NCI-H524 treated with DMSO at 0.1 percent for 48 hours (cell line): ENCODE measurements around the gene CEP350.
"Not testable (repeated sequence)": the region's sequence is repeated elsewhere in the genome, so short reads cannot be mapped to it uniquely, and the experiment has no call there.

Experiments used
- DNase-seq: peaks from one replicate; lab custom pipeline; 2025; lab: John Stamatoyannopoulos, UW

The CEP350 gene

DNA sequence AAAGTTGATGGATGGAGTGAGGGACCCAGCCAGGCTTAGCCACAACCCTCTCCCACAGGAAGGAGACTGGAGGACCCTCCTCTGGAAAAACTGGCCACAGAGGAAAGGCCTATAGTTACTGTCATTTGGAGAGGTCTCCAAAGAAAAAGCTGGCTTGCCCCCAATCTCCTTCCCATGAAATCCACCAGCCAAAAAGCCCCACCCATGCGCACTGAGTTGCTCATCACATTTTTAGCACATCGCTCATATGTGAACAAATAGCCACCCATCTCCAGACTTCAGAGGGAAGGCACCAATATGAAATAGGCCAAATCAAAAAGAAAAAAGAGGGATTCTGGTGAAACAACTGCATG, 163.1 kb downstream of the CEP350 start:
- DNase-seq = no peak

DNA sequence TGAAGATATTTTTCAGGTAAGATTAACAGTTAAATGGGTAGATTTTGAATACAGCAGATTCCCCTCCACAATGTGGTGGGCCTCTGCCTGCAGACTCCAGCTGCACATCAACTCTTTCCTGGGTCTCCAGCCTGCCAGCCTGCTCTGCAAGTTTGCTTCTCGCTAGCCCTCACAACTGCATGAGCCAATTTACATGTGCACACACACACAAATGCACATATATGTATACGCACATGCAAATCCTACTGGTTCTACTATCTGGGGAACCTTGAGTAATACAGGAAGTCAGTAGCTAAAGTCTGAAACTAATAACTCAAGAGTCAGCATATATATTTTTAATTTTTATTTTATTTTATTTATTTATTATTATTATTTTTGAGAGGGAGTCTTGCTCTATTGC, 165.2 kb downstream of the CEP350 start:
- no peak for DNase-seq

DNA sequence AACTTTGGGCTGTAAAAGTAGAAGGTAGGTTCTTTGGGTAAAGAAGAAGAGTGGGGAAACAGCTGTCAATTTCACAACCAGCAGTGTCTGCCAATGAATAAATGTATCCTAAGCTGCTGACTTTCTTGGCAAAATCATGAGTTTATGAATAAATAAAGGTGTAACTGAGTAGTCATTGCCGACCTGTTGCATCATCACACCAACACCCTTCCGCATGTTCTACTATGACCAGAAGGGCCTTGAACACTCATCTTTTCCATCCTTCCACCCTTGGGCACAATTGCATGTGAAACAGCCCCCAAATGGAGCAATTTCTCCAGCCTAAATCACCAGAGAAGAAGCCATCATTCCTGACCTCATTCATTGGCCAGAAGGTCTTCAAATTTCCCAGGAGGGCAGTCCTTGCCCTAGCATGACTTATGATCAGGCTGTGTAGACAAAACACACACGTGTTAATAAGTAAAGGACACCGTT, 168.9 kb downstream of the CEP350 start:
- no peak for DNase-seq

DNA sequence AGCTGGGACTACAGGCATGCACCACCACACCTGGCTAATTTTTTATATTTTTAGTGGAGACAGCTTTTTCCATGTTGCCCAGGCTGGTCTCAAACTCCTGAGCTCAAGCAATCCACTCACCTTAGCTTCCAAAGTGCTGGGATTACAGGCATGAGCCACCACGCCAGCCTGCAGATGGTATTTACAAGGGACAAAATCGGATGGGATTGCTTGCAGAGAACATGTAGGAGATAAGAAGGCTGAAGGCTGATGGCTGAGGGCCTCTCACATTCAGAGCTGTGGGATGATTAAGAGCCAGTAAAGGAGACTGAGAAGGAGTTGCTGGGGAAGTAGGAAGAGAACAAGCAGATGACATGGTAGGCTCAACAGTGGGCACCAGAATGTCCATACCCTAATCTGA, 176.0 kb downstream of the CEP350 start:
- DNase-seq = no peak

DNA sequence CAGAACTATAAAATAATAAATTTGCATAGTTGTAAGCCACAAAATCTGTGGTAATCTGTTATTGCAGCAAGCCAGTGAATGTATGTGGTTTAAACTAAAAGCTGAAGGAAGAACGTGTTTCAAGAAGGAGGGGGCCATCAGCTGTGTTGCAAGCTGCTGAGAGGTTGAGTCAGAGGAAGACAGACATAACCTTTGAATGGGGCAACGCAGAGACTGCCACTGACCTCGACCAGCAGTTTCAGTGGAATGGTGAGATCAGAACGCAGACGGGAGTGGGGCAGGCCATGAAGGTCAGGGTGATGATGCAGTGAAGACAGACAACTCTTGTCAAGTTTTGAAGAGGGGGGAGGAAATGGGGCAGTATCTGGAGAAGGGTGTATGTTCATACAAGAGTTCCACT, 176.9 kb downstream of the CEP350 start:
- DNase-seq = no peak

DNA sequence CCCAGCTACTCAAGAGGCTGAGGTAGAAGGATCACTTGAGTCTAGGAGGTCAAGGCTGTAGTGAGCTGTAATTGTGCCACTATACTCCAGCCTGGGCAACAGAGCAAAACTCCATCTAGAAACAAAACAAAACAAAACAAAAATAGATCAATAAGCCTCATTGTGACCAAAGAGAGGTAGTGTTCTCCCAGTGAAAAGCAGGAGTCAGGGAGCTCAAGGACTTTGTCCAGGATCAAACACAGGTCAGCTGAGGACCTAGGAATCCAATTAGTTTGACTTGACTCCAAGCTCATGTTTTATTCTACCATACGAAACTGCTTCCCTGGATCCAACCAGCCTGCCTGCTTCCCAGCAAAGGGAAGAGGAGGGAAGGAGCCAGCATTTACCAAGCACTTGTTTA, 178.6 kb downstream of the CEP350 start:
- DNase-seq = no peak

DNA sequence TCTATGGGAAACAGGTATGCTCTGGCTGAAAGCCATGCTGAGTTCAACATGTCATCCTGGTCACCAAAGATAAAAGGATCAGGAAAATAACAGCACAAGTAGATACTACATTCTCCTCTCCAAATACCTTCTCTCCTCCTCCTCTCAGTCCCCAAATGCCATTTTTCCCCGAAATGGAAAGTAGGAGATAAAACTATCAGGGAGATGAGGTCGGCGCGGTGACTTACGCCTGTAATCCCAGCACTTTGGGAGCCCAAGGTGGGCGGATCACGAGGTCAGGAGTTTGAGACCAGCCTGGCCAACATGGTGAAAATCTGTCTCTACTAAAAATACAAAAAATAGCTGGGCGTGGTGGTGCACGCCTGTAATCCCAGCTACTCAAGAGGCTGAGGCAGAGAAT, 179.1 kb downstream of the CEP350 start:
- DNase-seq = not testable (repeated sequence)

DNA sequence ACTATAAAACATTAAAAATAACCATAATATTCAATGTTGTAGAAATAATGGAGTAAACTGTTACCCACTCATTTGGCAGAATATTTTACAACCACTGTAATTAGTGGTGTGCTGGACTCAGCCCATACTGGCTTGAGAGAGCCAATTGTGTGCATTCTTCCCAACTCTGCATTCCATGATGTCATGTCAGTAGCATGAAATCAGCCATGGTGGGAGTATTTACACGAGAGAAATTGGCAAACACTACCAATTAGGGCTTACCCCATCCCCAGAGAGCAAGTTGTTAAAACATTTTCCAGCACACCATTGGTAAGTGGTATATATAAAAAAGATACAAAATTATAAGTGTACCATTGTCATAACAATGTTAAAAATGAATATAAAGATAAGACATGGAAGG, 180.9 kb downstream of the CEP350 start:
- DNase-seq = no peak

DNA sequence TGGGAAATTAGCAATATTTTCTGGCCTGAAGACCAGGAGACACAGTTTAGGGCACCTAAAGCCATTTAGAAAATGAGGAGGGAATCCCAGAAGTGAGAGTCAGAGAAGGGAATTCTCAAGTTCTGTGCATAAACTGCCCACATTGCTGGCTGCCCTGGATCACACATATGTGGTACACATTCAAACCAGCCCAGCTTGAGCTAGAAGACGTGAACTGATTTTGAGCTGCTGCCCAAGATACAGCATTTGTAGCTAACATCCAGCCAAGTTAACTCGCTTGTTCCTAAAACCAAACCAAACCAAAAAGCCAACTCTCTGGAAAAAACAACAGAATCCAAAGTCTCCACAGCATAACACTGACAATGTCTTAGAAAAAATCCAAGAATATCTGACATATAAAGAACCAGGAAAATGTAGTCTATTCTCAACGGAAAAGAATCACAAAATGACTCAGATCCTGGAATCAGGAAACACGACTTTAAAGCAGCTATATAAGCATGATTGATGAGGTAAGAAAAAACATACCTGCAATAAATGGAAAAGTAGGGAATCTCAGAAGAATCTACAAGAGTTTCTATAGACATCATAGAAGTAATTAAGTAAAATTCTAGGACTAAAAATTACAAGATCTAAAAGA, 181.8 kb downstream of the CEP350 start:
- no peak for DNase-seq

DNA sequence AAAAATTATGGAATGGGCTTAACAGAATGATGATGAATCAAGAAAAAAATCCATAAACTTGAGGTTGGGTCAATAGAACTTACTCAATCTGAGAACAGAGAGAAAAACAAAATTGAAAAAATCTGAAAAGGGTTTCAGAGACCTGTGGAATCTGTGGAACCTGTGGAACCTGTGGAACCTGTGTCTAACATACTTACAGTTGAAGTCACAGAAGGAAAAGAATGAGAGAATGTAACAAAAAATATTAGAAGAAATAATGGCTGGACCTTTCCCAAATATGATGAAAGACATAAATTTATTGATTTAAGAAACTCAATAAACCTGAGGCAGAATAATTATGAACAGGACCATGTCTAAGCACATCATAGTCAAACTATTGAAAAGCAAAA, 182.4 kb downstream of the CEP350 start:
- no peak for DNase-seq

DNA sequence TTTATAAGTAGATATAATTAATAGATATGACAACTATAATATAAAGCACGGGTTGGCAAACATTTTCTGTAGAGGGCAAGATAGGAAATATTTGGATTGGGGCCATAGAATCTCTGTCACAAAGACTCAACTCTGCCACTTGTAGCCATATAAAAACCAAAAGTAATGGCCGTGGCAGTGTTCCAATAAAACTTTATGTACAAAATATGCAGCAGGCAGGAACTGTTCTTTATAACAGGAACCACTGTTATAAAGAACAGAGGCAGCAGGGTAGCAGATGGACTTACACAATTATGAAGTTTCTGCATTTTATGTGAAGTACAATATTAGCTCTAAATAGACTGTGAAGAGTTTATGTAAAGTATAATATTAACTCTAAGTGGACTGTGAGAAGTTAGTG, 183.2 kb downstream of the CEP350 start:
- no peak for DNase-seq

DNA sequence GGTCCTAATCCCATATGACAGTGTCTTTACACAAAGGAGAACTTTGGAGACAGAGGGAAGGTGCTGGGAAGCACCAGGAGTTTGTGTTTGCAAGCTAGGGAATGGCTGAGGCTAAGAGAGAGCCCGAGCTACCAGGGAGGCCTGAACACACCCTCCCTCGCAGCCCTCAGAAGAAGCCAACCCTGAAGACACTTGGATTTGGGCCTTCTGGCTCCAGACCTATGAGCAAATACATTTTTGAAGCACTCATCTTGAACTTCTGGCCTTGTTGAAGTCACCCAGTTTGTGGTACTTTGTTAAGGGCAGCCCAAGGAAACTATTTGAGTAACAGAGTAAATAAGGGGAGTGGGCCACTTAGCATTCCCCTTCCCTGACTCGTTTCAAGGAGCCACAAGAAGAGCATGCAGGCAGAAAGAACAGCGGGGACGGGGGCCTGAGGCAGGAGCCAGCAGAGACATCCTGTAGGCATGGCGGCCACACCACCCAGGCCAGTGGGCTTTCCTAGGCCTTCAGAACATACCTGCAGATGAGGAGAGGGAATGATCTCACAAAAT, 186.8 kb downstream of the CEP350 start:
- DNase-seq = no peak

DNA sequence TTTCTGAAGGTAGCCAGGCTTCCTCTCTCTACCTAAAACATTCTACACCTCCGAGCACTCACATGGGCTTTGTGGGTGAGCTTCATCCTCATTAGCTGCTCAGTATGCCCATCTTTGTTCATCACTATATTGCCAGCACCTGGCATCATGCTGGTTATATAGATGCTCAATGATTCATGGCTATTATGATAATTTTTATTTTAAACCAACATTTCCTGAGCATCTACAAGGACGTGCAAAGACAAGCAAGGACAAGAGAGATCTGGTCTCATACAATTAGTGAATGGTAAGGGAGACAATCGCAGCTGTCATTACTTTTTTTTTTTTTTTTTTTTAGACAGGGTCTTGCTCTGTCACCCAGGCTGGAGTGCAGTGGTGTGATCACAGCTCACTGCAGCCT, 188.7 kb downstream of the CEP350 start:
- DNase-seq = no peak

DNA sequence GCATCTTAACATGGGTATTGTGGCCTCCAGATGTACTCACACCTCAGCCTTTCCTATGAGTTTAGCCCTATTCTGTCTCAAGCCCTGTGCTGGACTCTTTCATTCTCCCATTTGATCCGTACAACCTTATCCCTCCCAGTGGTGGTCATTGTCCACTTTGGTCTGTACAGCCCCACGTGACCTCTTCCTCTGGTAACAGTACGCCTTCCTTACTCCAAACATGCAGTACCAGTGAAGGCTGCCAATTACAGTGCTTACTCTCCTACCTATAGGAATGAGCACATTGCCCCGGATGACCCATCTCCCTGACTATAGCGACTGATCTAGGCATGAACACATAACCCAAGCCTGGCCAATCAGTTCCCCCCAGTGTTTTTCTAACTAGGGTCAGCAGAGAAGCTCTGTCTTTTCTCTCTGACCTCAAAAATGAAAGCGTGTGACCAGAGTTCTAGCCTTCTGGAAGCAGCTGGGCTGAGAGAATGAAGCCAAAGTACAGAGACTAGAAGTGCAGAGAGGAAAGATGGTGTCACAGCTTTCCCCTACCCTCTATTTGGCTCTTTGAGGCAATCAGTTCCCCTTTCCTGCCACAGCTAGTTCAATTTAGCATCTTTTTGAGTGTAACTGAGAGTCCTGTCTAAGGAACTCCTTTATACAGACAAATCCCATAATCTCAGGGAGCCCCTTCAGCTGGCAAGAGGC, 190.2 kb downstream of the CEP350 start:
- DNase-seq = no peak

DNA sequence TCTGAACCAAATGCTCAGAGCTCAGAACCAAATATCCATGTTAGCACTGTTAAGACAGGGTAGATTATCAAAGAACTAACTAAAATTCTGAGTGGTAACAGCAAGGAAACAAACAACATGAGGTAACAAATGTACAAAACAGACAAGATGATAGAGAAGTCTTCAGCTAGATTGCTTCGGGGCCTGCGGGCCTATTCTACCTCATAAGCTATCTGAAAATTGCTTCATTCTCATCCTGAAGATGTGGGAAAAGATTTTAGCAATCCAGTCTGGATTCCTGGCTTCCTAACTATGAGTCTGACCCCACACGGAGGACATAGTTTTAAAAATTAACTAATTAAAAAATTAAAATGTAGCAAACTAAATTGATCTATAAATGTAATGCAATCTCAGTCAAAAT, 190.8 kb downstream of the CEP350 start:
- no peak for DNase-seq

DNA sequence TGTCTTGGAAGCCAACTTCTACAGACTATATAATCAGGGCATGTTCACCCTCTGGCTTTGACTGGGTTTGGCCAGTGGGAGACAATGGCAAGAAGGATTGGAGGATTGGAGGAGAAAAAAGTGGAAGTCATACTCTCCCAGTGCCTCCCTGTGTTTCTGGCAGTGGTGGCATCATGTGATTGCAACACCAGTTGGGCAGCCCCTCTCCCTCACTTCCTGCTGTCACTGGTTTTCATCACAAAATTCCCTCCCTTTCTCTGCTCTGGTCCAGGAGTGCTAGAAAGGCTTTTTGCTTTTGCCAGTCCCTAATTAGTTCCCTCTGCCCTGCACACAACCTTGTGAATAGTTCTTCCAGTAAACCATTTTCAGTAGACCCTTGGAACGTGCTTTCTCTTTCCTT, 196.4 kb downstream of the CEP350 start:
- DNase-seq = no peak

DNA sequence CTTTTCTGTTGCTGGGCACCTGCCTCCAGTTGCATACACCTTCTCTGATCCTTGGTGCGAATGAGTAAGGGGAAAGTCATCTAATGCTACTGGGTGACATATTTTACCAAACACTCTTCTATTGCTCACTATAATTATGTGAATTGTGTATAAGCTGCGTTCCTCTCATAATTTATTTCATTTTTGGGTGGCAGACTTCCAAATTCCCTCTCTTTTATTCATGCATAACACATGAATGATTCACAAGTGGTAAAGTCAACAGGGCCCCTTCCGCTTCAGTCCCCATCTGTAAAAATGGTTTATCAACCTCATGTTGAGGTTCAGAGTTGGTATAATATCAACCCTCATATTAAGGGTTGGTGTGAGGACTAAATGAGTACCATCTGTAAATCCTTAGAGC, 196.9 kb downstream of the CEP350 start:
- DNase-seq = no peak

DNA sequence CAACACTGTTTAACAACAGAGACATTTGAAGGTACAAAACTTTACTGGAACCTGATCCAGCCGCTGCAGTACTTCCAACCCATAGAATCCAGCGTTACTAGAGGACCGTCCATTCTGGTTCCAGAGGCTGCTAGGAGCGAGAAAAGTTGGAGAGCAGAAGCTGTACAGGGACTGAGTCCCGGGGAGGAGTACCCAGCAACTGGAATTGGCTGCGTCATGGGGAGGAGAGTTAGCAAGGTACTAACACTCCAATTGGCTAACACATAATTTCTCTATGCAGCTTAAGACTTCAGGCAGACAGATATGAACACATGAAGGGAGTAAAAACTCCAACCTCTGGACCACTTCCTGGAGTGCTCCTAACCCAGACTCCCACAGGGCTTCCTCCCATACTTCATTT, 198.0 kb downstream of the CEP350 start:
- DNase-seq = no peak

DNA sequence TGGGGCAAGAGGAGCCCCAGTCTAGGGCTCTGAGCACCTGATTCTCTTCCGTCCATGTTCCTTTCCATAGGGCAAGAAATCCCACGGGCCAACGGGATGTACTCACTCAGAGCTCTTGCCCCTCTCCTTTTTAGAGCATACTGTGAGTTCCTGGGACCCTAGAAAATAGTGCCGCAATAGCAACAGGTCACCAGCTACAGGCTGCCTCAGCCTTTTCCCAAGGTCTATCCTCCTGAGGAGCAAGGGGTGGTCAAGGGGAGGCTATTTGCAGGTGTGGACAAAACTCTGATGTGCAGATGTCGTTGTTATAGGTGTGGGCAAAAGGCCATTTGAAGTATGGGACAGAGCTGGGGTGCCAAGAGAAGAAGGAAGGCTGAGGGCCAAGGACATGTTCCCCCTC, 198.4 kb downstream of the CEP350 start:
- no peak for DNase-seq

DNA sequence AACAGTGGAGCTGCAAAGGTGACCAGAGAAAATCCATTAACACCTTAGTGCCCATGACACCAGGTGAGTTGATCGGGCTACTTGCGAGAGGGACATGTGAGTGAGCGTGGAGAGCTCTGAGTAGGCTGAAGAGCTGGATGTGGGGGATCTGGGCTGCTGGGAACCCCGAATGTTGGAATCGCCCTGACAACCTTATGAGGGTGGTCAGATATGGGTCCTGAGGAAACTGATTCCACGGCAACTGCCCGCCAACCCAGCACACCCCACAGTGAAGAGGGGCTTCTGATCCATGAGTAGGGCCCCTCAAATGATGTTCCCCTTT, 199.4 kb downstream of the CEP350 start:
- no peak for DNase-seq

DNA sequence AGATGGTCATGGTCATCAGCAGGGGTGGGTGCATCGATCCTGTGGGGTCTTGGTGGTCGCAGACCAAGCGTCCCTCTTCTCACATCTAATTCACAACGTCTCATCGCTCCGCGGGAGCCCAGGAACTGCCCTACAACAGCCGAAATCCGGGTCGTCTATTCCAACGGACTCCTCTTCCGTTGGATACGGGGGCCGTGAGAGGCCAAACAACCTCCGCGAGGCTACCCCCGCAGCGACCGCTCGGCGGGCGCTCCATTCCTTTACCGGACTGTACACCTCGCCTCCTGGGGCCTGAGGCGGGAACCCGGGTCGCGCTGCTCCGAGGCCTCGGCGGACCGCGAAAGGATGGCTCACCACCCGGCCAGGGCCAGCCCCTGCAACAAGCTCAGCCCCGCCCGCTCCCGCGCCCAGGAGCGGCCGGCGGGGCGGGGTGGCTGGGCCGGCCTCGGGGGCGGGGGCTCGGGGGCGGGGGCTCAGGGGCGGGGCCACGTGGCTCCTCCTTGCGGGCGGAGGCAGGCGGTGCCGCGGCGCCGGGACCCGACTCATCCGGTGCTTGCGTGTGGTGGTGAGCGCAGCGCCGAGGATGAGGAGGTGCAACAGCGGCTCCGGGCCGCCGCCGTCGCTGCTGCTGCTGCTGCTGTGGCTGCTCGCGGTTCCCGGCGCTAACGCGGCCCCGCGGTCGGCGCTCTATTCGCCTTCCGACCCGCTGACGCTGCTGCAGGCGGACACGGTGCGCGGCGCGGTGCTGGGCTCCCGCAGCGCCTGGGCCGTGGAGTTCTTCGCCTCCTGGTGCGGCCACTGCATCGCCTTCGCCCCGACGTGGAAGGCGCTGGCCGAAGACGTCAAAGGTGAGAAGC, 199.9 kb downstream of the CEP350 start, which contains the start of gene QSOX1:
Gene QSOX1, plus strand, starts transcription at position 545 of the 857 bp plus-strand sequence. Its CDS starts 39 bp downstream, at position 584.
- DNase-seq = no peak

DNA sequence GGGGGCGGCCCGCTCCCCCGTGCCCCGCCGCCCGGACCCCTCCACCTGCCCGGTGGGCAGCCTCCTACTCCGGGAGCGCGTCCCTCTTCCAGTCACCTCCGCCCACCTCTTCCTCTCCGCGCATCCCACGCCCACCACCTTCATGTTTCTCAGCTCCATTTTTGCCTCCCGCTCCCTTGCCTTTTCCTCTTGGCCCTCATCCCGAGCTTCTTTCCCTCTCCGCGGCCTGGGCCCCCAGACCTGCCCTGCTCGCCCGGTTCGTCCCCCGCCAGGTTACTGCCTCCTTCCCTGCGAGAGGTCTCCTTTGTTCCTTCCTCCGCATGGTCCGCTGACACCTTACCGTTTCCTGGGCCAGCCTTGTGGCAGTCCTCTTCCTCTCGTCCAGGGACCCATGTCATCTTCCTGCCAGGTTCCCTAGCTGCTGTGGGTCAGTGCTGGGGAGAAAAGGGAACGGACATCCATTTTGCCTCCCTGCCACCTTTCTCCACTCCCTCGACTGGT, 200.6 kb downstream of the CEP350 start:
- no peak for DNase-seq

DNA sequence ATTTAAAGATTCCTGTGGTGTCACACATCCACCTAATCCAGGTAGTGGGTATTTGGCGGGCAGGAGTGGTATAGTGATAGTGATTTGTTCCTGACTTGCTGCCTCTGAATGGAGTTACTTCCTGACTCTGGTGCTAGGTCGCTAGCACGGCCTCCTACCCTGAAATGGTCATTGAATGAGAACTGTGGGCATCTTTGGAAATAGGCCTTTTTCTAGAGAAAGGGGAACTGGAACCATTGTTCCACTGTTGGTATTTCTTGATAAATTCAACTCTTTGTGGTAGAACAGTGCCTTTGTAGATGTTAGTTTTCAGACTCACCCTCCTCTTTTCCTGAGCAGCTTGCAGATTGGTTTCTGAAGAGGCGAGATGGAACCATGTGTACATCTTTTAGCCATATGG, 201.6 kb downstream of the CEP350 start:
- DNase-seq = no peak
